IMR-90 (cell line): ENCODE data around the gene PIK3C2A. TPM values are rescaled to one million over a fixed set of nuclear protein-coding genes. Genes with fewer than 3 reads are reported as not detected.

Source experiments
- ATAC-seq: fragments of 200-7000 bp; cut with Tn5 transposase; 2 replicates; pipeline ENCODE4 v1.9.1; 2020; ENCODE audit warnings: low read depth, mild to moderate bottlenecking, moderate library complexity
- BruUV-seq: library from RNA; stranded (reverse); fragments of 400-500 nt; replicated peaks from 2 replicates; lab custom pipeline; 2021; lab: Mats Ljungman, UMichigan
- CTCF ChIA-PET: fragments of 300-600 bp; formaldehyde crosslinking; extraction: SDS; loops from one replicate; lab custom pipeline; 2021; ENCODE audit warnings: antibody characterized with exemption; lab: Yijun Ruan, JAX
- POLR2A ChIA-PET: fragments of 300-600 bp; sonication (Branson Sonifier 250); formaldehyde crosslinking; loops from one replicate; lab custom pipeline; 2022; ENCODE audit warnings: antibody characterized with exemption; ENCODE audit not compliant: unreplicated experiment; lab: Charles Lee
- DNase-seq: peaks from one replicate; pipeline ENCODE4 v3.0.0; 2013
- H2AFZ ChIP-seq: replicated peaks from 2 replicates; pipeline ENCODE3; 2013; ENCODE audit warnings: low read length, mild to moderate bottlenecking; ENCODE audit not compliant: poor library complexity
- H2AK5ac ChIP-seq: 2 replicates; pipeline ENCODE4 v1.6.1; 2013; ENCODE audit warnings: low read depth, low read length, inconsistent platforms
- H2AK9ac ChIP-seq: replicated peaks from 2 replicates; pipeline ENCODE3; 2013; ENCODE audit warnings: mild to moderate bottlenecking, low read depth, low read length, moderate library complexity; ENCODE audit not compliant: poor library complexity
- H2BK120ac ChIP-seq: 2 replicates; pipeline ENCODE4 v1.6.1; 2013; ENCODE audit warnings: low read depth, low read length, inconsistent platforms
- H2BK15ac ChIP-seq: 3 replicates; pipeline ENCODE4 v1.6.1; 2013; ENCODE audit warnings: low read depth, low read length, inconsistent platforms
- H2BK20ac ChIP-seq: 2 replicates; pipeline ENCODE4 v1.6.1; 2013; ENCODE audit warnings: low read depth, mild to moderate bottlenecking, inconsistent platforms, low read length, moderate library complexity
- H2BK5ac ChIP-seq: 2 replicates; pipeline ENCODE4 v1.6.1; 2013; ENCODE audit warnings: mild to moderate bottlenecking, low read depth, low read length, inconsistent platforms; ENCODE audit not compliant: poor library complexity, severe bottlenecking
- H3K14ac ChIP-seq: replicated peaks from 2 replicates; pipeline ENCODE4 v1.6.1; 2013; ENCODE audit warnings: low read depth, low read length, inconsistent platforms
- H3K18ac ChIP-seq: 2 replicates; pipeline ENCODE4 v1.6.1; 2013; ENCODE audit warnings: low read depth, low read length, control low read depth
- H3K23ac ChIP-seq: 2 replicates; pipeline ENCODE4 v1.6.1; 2013; ENCODE audit warnings: low read depth, low read length, inconsistent platforms
- H3K27ac ChIP-seq: 2 replicates; pipeline ENCODE4 v1.5.1; 2013; ENCODE audit warnings: mild to moderate bottlenecking, control low read depth, low read length; ENCODE audit not compliant: insufficient read depth
- H3K27me3 ChIP-seq: 2 replicates; pipeline ENCODE4 v1.6.1; 2013; ENCODE audit warnings: low read length; ENCODE audit not compliant: control insufficient read depth, insufficient read depth
- H3K36me3 ChIP-seq: 2 replicates; pipeline ENCODE4 v1.6.1; 2013; ENCODE audit warnings: low read length, mixed read lengths; ENCODE audit not compliant: control insufficient read depth, insufficient read depth
- H3K4ac ChIP-seq: 2 replicates; pipeline ENCODE4 v1.6.1; 2013; ENCODE audit warnings: low read depth, low read length, inconsistent platforms
- H3K4me1 ChIP-seq: 2 replicates; pipeline ENCODE4 v1.6.1; 2013; ENCODE audit warnings: low read length, mixed read lengths; ENCODE audit not compliant: control insufficient read depth, insufficient read depth
- H3K4me2 ChIP-seq: 2 replicates; pipeline ENCODE4 v1.6.1; 2013; ENCODE audit warnings: low read depth, mild to moderate bottlenecking, control low read depth, low read length, moderate library complexity
- H3K4me3 ChIP-seq: 2 replicates; pipeline ENCODE4 v1.5.1; 2013; ENCODE audit warnings: low read depth, mild to moderate bottlenecking, control low read depth, low read length, moderate library complexity; ENCODE audit not compliant: insufficient read depth
- H3K56ac ChIP-seq: 2 replicates; pipeline ENCODE4 v1.6.1; 2013; ENCODE audit warnings: low read length, inconsistent platforms; ENCODE audit not compliant: insufficient read depth; ENCODE audit errors: extremely low read depth
- H3K79me1 ChIP-seq, 2 experiments: 2 replicates each; pipeline ENCODE4 v1.6.1; 2013; ENCODE audit warnings: low read length in 2 of 2, inconsistent platforms in 1 of 2, low read depth in 1 of 2
- H3K9ac ChIP-seq: 2 replicates; pipeline ENCODE4 v1.6.1; 2013; ENCODE audit warnings: low read depth, low read length, control low read depth
- H3K9me1 ChIP-seq: 2 replicates; pipeline ENCODE4 v1.6.1; 2013; ENCODE audit warnings: low read length, inconsistent platforms; ENCODE audit not compliant: insufficient read depth
- H3K9me3 ChIP-seq: 2 replicates; pipeline ENCODE4 v1.6.1; 2013; ENCODE audit warnings: low read length; ENCODE audit not compliant: control insufficient read depth, insufficient read depth
- H4K20me1 ChIP-seq: 2 replicates; pipeline ENCODE4 v1.6.1; 2013; ENCODE audit warnings: low read length, inconsistent platforms; ENCODE audit not compliant: insufficient read depth
- H4K5ac ChIP-seq: 2 replicates; pipeline ENCODE4 v1.6.1; 2013; ENCODE audit warnings: mild to moderate bottlenecking, low read depth, low read length, control low read depth
- H4K8ac ChIP-seq, 2 experiments: 2 replicates each; pipeline ENCODE4 v1.6.1; 2013; ENCODE audit warnings: low read depth in 2 of 2, low read length in 2 of 2, control low read depth in 1 of 2, inconsistent platforms in 1 of 2
- H4K91ac ChIP-seq: 2 replicates; pipeline ENCODE4 v1.6.1; 2013; ENCODE audit warnings: low read depth, low read length, inconsistent platforms; ENCODE audit not compliant: insufficient read depth
- CEBPB ChIP-seq: IDR thresholded peaks from 2 replicates; pipeline ENCODE4 v1.6.1; 2012; ENCODE audit warnings: low read depth, low read length, improper control_type of control experiment
- CHD1 ChIP-seq: IDR thresholded peaks from 2 replicates; pipeline ENCODE4 v1.6.1; 2012; ENCODE audit warnings: low read depth, low read length, improper control_type of control experiment
- ELK1 ChIP-seq: fragments of 150-350 bp; IDR thresholded peaks from 2 replicates; pipeline ENCODE4 v1.6.1; 2016; ENCODE audit warnings: low read depth, mild to moderate bottlenecking, low read length, moderate library complexity, borderline replicate concordance
- MAFK ChIP-seq: IDR thresholded peaks from 2 replicates; pipeline ENCODE4 v1.6.1; 2012; ENCODE audit warnings: low read depth, low read length, improper control_type of control experiment
- MAZ ChIP-seq: IDR thresholded peaks from 2 replicates; pipeline ENCODE4 v1.6.1; 2012; ENCODE audit warnings: low read depth, mild to moderate bottlenecking, low read length, improper control_type of control experiment, moderate library complexity, borderline replicate concordance
- NFE2L2 ChIP-seq: fragments of 150-350 bp; IDR thresholded peaks from 2 replicates; pipeline ENCODE4 v1.6.1; 2016; ENCODE audit warnings: low read depth, mild to moderate bottlenecking, low read length
- POLR2A ChIP-seq: IDR thresholded peaks from 2 replicates; pipeline ENCODE4 v1.6.1; 2012; ENCODE audit warnings: mild to moderate bottlenecking, low read depth, low read length
- RAD21 ChIP-seq: IDR thresholded peaks from 2 replicates; pipeline ENCODE4 v1.6.1; 2012; ENCODE audit warnings: low read length, improper control_type of control experiment
- RFX5 ChIP-seq: IDR thresholded peaks from 2 replicates; pipeline ENCODE4 v1.8.0; 2012; ENCODE audit warnings: low read depth, mild to moderate bottlenecking, low read length, moderate library complexity
- SMC3 ChIP-seq: fragments of 150-350 bp; IDR thresholded peaks from 2 replicates; pipeline ENCODE4 v1.6.1; 2016; ENCODE audit warnings: low read depth, mild to moderate bottlenecking, antibody characterized with exemption, low read length, moderate library complexity
- USF2 ChIP-seq: fragments of 150-350 bp; IDR thresholded peaks from 2 replicates; pipeline ENCODE4 v1.6.1; 2017; ENCODE audit warnings: mild to moderate bottlenecking, antibody characterized with exemption, low read length, low read depth
- WGBS, 2 experiments: methylation state at CpG; one replicate each; pipeline versions ENCODE4 v1.1.5 to v1.1.7; 2013; ENCODE audit warnings: missing lambda C conversion rate in 2 of 2; ENCODE audit not compliant: insufficient read length in 1 of 2; ENCODE audit errors: extremely low coverage in 2 of 2; 5-methylcytosine and 5-hydroxymethylcytosine counted together
- dilution Hi-C: fragments of 300-500 bp; cut with HindIII; formaldehyde crosslinking; loops from one replicate; pipeline ENCODE4 v1.14.3; 2018; ENCODE audit warnings: low sequenced_read_pairs; ENCODE audit not compliant: unreplicated experiment
- in situ Hi-C: fragments of 300-500 bp; cut with MboI; formaldehyde crosslinking; loops from 3 replicates; pipeline ENCODE4 v1.14.3; 2019; ENCODE audit warnings: low sequenced_read_pairs, inconsistent platforms, mixed read lengths
- intact Hi-C: fragments of 100-400 bp; cut with micrococcal nuclease; formaldehyde crosslinking; loops from 2 replicates; pipeline ENCODE4 v1.10.0; 2022
- polyA plus RNA-seq, 3 experiments: library from polyadenylated mRNA; depleted of rRNA; stranded (reverse); fragments of >200 nt; gene quantifications; 2 replicates each; pipeline ENCODE4 v1.2.3, GENCODE V29; 2012; ENCODE audit warnings: low replicate concordance in 1 of 3
- total RNA-seq: library from RNA; depleted of rRNA; stranded (reverse); fragments of >200 nt; gene quantifications from 2 replicates; pipeline ENCODE4 v1.2.3, GENCODE V29; 2012
- TF ChIP-seq, protein P1 (sequence below): conservative IDR thresholded peaks from 2 replicates; pipeline ENCODE4 v1.5.1; 2012; ENCODE audit warnings: mild to moderate bottlenecking, low read depth, low read length, improper control_type of control experiment

The PIK3C2A gene
- total and polyA plus RNA-seq, 2 of the 4 experiments (the other 2 are of a cell fraction) = 14.6 to 36.6 TPM

- no peak overlapping the region for H4K91ac ChIP-seq
- dilution Hi-C loops (no loop called here), intact Hi-C loops (no loop called here), in situ Hi-C loops (no loop called here)
- no peak overlapping the region for H4K8ac ChIP-seq
- no peak overlapping the region for H2AFZ ChIP-seq
- H3K56ac ChIP-seq = no peak overlapping the region
- no peak overlapping the region for H2BK120ac ChIP-seq
- H2AK5ac ChIP-seq = no peak overlapping the region
- H2BK20ac ChIP-seq = no peak overlapping the region
- ChIA-PET CTCF (no interaction called here), POLR2A (no interaction called here)
- TF ChIP-seq, protein P1, sequence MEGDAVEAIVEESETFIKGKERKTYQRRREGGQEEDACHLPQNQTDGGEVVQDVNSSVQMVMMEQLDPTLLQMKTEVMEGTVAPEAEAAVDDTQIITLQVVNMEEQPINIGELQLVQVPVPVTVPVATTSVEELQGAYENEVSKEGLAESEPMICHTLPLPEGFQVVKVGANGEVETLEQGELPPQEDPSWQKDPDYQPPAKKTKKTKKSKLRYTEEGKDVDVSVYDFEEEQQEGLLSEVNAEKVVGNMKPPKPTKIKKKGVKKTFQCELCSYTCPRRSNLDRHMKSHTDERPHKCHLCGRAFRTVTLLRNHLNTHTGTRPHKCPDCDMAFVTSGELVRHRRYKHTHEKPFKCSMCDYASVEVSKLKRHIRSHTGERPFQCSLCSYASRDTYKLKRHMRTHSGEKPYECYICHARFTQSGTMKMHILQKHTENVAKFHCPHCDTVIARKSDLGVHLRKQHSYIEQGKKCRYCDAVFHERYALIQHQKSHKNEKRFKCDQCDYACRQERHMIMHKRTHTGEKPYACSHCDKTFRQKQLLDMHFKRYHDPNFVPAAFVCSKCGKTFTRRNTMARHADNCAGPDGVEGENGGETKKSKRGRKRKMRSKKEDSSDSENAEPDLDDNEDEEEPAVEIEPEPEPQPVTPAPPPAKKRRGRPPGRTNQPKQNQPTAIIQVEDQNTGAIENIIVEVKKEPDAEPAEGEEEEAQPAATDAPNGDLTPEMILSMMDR = no peak
- no peak for TF ChIP-seq RFX5
- no peak for TF ChIP-seq POLR2A
- TF ChIP-seq MAZ = no peak
- TF ChIP-seq RAD21 = no peak
- no peak for TF ChIP-seq USF2
- TF ChIP-seq NFE2L2 = no peak
- no peak for TF ChIP-seq MAFK
- no peak for TF ChIP-seq SMC3
- no peak for TF ChIP-seq CEBPB
- TF ChIP-seq ELK1 = no peak
- TF ChIP-seq CHD1 = no peak
- H2BK5ac ChIP-seq = no peak overlapping the region
- no peaks in the 10 kb centered on the region for H3K9me3 ChIP-seq
- H3K23ac ChIP-seq = no peak overlapping the region
- DNase-seq = no peak
- H3K27ac ChIP-seq = no peak overlapping the region
- no peaks in the 10 kb centered on the region; the same call in 1 of the 2 replicates for H4K20me1 ChIP-seq
- H3K36me3 ChIP-seq = no peaks in the 10 kb centered on the region; the same call in 1 of the 2 replicates
- H3K4me1 ChIP-seq = peaks cover 6% of the 10 kb centered on the region; the same call in 1 of the 2 replicates
- H3K27me3 ChIP-seq = no peaks in the 10 kb centered on the region
- no peak overlapping the region for H3K4me2 ChIP-seq
- H3K4me3 ChIP-seq = no peak overlapping the region
- H3K14ac ChIP-seq = no peak overlapping the region
- no peak overlapping the region for H3K18ac ChIP-seq
- no peak overlapping the region for H2BK15ac ChIP-seq
- H2AK9ac ChIP-seq = no peak overlapping the region
- H3K9me1 ChIP-seq = peaks cover 3% of the 10 kb centered on the region
- no peak for ATAC-seq
- BruUV-seq = no TSS peak
- no peak overlapping the region for H4K5ac ChIP-seq
- H3K9ac ChIP-seq = no peak overlapping the region
- H3K79me1 ChIP-seq = peaks cover 22 to 50% of the 10 kb centered on the region in 2 experiments
- no peak overlapping the region for H3K4ac ChIP-seq
- WGBS, 2 experiments = no CpG with 5 or more reads among the region's 1 CpG
Measured at GRCh38 chr11:17169876-17170275, 37.9 kb downstream of the PIK3C2A start.
